ENCODE data around the gene TFF3.

The TFF3 gene

DNA sequence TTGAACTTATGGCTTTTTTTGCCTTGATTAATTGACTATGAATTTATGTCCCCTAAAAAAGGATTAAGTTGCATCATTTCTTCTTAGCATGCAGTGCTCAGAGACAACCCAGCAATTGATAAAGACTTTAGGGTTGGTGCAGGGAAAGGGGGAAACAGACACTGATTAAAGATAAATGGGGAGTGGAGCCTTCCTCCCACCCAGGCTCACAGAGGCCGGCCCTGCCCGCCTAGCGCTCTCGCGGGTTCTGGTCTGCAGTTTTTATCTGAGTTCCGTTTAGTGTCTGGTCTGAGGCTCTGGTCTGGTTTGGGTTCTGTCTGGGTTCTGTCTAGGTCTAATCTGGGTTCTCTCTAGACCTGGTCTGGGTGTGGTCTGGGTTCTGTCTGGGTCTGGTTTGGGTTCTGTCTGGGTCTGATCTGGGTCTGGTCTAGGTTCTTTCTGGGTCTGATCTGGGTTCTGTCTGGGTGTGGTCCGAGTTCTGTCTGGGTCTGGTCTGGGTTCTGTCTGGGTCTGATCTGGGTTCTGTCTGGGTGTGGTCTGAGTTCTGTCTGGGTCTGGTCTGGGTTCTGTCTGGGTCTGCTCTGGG, 48.1 kb downstream of the TFF3 start:
- no peak for DNase-seq (ENCODE audit: low spot score)

DNA sequence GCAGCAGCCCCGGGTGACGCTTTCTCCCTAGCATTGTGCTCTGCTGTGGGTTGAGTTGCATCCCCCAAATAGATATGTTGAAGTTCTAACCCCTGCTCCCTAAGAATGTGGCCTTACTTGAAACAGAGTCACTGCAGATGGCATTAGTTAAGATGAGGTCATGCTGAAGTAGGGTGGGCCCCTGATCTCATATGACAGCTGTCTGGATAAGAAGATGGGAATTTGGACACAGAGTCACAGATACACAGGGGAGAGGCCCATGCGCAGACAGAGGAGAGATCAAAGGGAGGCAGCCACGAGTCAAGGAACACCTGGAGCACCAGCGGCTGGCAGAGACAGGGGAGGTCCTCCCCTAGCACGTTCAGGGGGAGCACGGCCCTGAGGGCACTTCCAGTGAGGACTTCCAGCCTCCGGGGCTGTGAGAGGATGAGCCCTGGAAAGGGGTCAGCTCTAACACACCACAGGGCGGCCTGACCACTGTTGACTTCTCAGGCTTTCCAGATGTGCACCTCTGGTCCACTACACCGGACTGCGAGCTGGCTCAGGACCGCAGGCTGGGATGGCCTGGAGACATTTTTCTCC, 49.9 kb downstream of the TFF3 start:
- DNase-seq (ENCODE audit: low spot score): no peak

DNA sequence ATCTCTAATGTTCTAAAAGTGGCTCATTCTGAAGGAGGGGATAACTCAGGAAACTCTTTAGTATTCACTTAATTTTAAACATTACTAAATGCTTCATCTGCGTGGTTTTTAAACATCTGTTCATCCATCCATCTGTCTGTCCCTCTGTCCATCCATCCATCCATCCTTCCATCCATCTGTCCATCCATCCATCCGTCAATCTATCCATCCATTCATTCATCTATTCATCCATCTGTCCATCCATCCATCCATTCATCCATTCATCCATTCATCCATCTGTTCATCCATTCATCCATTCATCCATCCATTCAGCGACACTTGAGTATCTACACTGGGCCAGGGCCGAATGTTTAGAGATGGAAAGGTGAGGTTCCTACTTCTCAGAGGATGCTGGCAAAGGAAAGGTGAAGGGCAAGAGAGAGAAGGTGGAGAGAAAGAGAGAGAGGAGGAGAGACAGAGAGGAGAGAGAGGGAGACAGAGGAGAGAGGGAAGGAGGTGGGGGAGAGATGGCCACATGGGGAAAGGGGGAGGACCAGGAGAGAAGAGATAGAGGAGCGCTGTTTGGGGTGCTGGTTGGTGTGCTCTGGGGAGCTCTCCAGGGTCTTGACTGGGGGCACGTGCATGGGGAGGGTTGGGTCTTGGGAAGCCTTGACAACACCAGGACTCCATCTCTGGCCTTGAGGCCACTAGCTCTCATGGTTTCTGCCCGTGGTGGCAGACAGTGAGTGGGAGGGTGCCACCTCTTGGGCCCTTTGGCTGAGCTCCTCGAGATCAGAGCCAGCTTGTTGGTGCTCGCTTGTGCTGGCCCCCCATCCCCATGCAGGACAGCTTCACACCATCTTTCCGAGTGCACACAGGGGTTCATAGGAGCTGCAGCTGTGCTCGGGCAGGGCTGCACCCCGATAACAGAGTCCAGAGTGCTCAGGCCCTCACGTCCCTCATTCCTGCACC, 50.7 kb downstream of the TFF3 start:
- no peak for DNase-seq (ENCODE audit: low spot score)

DNA sequence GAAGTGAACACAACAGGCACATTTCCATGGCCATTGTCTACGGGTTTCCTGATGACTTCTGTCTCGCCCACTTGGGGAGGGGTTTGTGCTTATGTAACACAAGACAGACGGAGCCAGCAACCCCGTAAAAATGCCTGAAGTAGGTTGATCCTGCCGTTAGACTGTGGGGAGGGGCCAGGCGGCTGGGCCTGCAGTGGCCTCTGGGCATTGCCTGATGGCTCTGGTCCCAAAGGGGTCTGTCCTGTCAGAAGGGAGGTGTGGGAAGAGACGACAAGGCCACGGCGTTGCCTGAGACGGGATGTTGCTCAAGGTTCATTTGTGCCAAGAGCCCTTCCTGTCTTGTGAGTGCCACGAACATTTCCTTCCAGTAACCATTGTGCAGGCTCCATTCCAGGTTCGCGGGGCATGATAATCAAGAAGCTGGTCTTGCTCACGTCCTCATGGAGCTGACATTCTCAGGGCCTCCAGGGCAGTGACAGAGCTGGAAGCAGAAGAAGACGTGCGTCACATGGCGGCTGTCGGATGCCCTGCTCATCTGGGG, 51.5 kb downstream of the TFF3 start:
- no peak for DNase-seq (ENCODE audit: low spot score)

DNA sequence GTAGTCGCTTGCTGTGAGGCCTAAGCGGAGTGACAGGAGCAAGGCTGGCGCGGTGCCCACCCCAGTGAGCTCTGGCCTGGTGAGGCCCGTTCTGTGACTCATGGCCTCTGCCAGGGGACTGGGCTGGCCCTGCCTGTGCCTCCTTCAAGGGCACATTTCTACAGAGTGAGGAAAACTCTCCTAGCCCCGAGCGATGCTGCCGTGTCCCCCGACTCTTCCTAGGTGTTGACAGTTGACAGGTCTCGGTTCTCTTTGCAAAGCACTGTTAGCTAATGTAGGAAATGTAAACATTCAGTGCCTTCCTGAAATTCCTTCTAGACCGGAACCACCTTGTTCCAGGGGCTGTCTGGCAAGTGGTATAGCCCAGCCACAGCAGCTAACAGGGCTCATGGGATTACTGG, 52.4 kb downstream of the TFF3 start:
- no peak for DNase-seq (ENCODE audit: low spot score)

DNA sequence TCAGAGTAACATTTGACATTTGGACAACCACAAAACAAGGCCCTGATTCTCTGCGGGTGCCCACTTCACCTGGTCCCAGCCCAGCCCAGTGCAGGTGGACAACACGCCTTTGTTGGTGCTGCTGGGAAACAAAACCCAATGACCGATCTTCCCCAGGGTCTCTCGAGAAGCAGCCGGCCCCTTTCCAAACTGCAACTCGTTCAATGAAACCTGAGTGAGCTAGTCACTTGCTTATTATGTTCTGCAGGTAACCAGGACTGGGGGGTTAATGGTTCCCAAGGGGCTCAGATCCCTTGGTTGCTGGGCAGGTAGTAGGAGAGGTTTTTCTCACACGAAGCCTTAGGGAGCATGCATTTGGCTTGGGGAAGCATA, 53.4 kb downstream of the TFF3 start:
- no peak for DNase-seq (ENCODE audit: low spot score)

Data from hematopoietic multipotent progenitor cell treated with erythropoietin and hydrocortisone succinate and interleukin-3 and kit ligand, for 15 days (in vitro differentiated cells).